HepG2 (cell line): ENCODE data around the gene GSK3A. TPM values are rescaled to one million over a fixed set of nuclear protein-coding genes. Genes with fewer than 3 reads are reported as not detected.

ENCODE experiments used
- CEBPZ ChIP-seq: IDR thresholded peaks from 2 replicates; pipeline ENCODE4 v1.6.1; 2012; ENCODE audit warnings: low read length, improper control_type of control experiment
- NR2F6 ChIP-seq, 2 experiments: IDR thresholded peaks; 2 replicates each; pipeline ENCODE4 v1.6.1; 2016; ENCODE audit warnings: antibody characterized with exemption in 1 of 2, mild to moderate bottlenecking in 1 of 2
- PCBP2 ChIP-seq: fragments of 200-400 bp; formaldehyde crosslinking; optimal IDR thresholded peaks from 2 replicates; pipeline ENCODE3; 2018; ENCODE audit warnings: low read length, low read depth; ENCODE audit not compliant: poor library complexity, severe bottlenecking
- POLR2G ChIP-seq: fragments of 200-400 bp; formaldehyde crosslinking; IDR thresholded peaks from 2 replicates; pipeline ENCODE4 v1.6.1; 2018; ENCODE audit warnings: mild to moderate bottlenecking, low read depth, low read length, moderate library complexity
- SCMH1 ChIP-seq: sonication (generic); formaldehyde crosslinking; IDR thresholded peaks from 2 replicates; pipeline ENCODE4 v1.9.0; 2021; ENCODE audit warnings: missing genetic modification reagents, mild to moderate bottlenecking, borderline replicate concordance
- SP1 ChIP-seq, 2 experiments: fragments of 450-650 bp in 1 of 2; sonication (generic) in 1 of 2; formaldehyde crosslinking in 1 of 2; IDR thresholded peaks; 2 replicates each; pipeline versions ENCODE4 v1.4.0 to v1.6.1; 2016 to 2020; ENCODE audit warnings: missing genetic modification reagents in 1 of 2
- TRIM24 ChIP-seq: sonication (generic); formaldehyde crosslinking; IDR thresholded peaks from 2 replicates; pipeline ENCODE4 v1.8.0; 2022; ENCODE audit warnings: mild to moderate bottlenecking, missing genetic modification reagents
- ZNF180 ChIP-seq: sonication (generic); formaldehyde crosslinking; IDR thresholded peaks from 2 replicates; pipeline ENCODE4 v1.4.0; 2020; ENCODE audit warnings: low read depth, missing genetic modification reagents, borderline replicate concordance
- ZNF251 ChIP-seq: sonication (generic); formaldehyde crosslinking; IDR thresholded peaks from 2 replicates; pipeline ENCODE4 v1.9.0; 2021; ENCODE audit warnings: mild to moderate bottlenecking, missing genetic modification reagents
- ZNF501 ChIP-seq: sonication (generic); formaldehyde crosslinking; IDR thresholded peaks from 2 replicates; pipeline ENCODE4 v1.5.1; 2020; ENCODE audit warnings: mild to moderate bottlenecking, moderate library complexity, missing genetic modification reagents
- ZNF75D ChIP-seq: sonication (generic); formaldehyde crosslinking; IDR thresholded peaks from 2 replicates; pipeline ENCODE4 v1.8.1; 2023; ENCODE audit warnings: missing genetic modification reagents, mild to moderate bottlenecking, borderline replicate concordance
- polyA plus RNA-seq, 8 experiments: library from polyadenylated mRNA; depleted of rRNA in 3 of 8; stranded (reverse) in 7 of 8; unstranded in 1 of 8; fragments of >200 nt; fragmentation: Illumina TruSeq in 4 of 8; extraction: Trizol in 4 of 8; gene quantifications; 2 replicates each; pipeline versions ENCODE4 v1.2.1 to v1.2.3, GENCODE V29; 2011 to 2016; ENCODE audit warnings: low read depth in 4 of 8, missing spikeins in 1 of 8, mixed read lengths in 1 of 8; ENCODE audit not compliant: insufficient read depth in 1 of 8
- total RNA-seq, 5 experiments: library from RNA; depleted of rRNA; stranded (reverse); fragments of >200 nt; fragmentation: Illumina TruSeq; extraction: Trizol; gene quantifications; 2 replicates each; pipeline ENCODE4 v1.2.3, GENCODE V29; 2016; ENCODE audit warnings: low read depth in 1 of 5
- TF ChIP-seq, protein P1 (sequence below): sonication (generic); formaldehyde crosslinking; IDR thresholded peaks from 2 replicates; pipeline ENCODE4 v1.8.1; 2023; ENCODE audit warnings: mild to moderate bottlenecking, missing genetic modification reagents, borderline replicate concordance
- TF ChIP-seq, protein P2 (sequence below): sonication (generic); formaldehyde crosslinking; IDR thresholded peaks from 2 replicates; pipeline ENCODE4 v1.4.0; 2020; ENCODE audit warnings: missing genetic modification reagents
- TF ChIP-seq, protein P3 (sequence below): sonication (generic); formaldehyde crosslinking; IDR thresholded peaks from 2 replicates; pipeline ENCODE4 v1.5.0; 2020; ENCODE audit warnings: mild to moderate bottlenecking, missing genetic modification reagents, borderline replicate concordance

The GSK3A gene
- total and polyA plus RNA-seq, 2 of the 13 experiments (the other 11 are each of a cell fraction or from before 2014, with no cell fraction given), result 16.9 to 52.5 TPM

- TF ChIP-seq NR2F6 (IDR thresholded peaks at IDR 0.05) (no peak), NR2F6 (CRISPR knock-in tag; IDR thresholded peaks at IDR 0.05) (no peak), ZNF251 (CRISPR knock-in tag) (no peak), TRIM24 (CRISPR knock-in tag) (no peak), POLR2G (peak; percentile 79), ZNF501 (peak; percentile 40; the same call in 1 of the 2 replicates), SCMH1 (CRISPR knock-in tag) (no peak), PCBP2 (no peak), ZNF180 (CRISPR knock-in tag) (no peak), SP1 (IDR thresholded peaks at IDR 0.05) (no peak), SP1 (CRISPR knock-in tag; IDR thresholded peaks at IDR 0.05) (peak; percentile 62), ZNF75D (CRISPR knock-in tag) (no peak), CEBPZ (no peak)
- TF ChIP-seq, protein P1, sequence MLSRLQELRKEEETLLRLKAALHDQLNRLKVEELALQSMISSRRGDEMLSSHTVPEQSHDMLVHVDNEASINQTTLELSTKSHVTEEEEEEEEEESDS, result no peak
- TF ChIP-seq, protein P2, sequence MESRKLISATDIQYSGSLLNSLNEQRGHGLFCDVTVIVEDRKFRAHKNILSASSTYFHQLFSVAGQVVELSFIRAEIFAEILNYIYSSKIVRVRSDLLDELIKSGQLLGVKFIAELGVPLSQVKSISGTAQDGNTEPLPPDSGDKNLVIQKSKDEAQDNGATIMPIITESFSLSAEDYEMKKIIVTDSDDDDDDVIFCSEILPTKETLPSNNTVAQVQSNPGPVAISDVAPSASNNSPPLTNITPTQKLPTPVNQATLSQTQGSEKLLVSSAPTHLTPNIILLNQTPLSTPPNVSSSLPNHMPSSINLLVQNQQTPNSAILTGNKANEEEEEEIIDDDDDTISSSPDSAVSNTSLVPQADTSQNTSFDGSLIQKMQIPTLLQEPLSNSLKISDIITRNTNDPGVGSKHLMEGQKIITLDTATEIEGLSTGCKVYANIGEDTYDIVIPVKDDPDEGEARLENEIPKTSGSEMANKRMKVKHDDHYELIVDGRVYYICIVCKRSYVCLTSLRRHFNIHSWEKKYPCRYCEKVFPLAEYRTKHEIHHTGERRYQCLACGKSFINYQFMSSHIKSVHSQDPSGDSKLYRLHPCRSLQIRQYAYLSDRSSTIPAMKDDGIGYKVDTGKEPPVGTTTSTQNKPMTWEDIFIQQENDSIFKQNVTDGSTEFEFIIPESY (CRISPR knock-in tag), result no peak
- TF ChIP-seq, protein P3, sequence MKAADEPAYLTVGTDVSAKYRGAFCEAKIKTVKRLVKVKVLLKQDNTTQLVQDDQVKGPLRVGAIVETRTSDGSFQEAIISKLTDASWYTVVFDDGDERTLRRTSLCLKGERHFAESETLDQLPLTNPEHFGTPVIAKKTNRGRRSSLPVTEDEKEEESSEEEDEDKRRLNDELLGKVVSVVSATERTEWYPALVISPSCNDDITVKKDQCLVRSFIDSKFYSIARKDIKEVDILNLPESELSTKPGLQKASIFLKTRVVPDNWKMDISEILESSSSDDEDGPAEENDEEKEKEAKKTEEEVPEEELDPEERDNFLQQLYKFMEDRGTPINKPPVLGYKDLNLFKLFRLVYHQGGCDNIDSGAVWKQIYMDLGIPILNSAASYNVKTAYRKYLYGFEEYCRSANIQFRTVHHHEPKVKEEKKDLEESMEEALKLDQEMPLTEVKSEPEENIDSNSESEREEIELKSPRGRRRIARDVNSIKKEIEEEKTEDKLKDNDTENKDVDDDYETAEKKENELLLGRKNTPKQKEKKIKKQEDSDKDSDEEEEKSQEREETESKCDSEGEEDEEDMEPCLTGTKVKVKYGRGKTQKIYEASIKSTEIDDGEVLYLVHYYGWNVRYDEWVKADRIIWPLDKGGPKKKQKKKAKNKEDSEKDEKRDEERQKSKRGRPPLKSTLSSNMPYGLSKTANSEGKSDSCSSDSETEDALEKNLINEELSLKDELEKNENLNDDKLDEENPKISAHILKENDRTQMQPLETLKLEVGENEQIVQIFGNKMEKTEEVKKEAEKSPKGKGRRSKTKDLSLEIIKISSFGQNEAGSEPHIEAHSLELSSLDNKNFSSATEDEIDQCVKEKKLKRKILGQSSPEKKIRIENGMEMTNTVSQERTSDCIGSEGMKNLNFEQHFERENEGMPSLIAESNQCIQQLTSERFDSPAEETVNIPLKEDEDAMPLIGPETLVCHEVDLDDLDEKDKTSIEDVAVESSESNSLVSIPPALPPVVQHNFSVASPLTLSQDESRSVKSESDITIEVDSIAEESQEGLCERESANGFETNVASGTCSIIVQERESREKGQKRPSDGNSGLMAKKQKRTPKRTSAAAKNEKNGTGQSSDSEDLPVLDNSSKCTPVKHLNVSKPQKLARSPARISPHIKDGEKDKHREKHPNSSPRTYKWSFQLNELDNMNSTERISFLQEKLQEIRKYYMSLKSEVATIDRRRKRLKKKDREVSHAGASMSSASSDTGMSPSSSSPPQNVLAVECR (CRISPR knock-in tag), result peak; percentile 76
Observed at GRCh38 chr19:42279902-42280814, 37.8 kb upstream of the GSK3A start (continued).
